Panc1 (cell line): ENCODE results near the gene FAM120C.

Source experiments
- POLR2AphosphoS5 ChIP-seq: IDR thresholded peaks from 2 replicates; pipeline ENCODE4 v1.6.1; 2012; ENCODE audit warnings: mild to moderate bottlenecking, low read depth, low read length, moderate library complexity
- TCF7L2 ChIP-seq: IDR thresholded peaks from 2 replicates; pipeline ENCODE4 v1.6.1; 2011; ENCODE audit warnings: mild to moderate bottlenecking, low read depth, low read length, inconsistent platforms
- TF ChIP-seq, protein P1 (sequence below): fragments of 450-650 bp; IDR thresholded peaks from 2 replicates; pipeline ENCODE4 v1.5.1; 2017; ENCODE audit warnings: mild to moderate bottlenecking
- TF ChIP-seq, protein P2 (sequence below), 2 experiments: IDR thresholded peaks; 2 replicates each; pipeline ENCODE4 v1.6.1; 2011 to 2012; ENCODE audit warnings: low read depth in 2 of 2, control low read depth in 1 of 2, low read length in 1 of 2, mild to moderate bottlenecking in 1 of 2, moderate library complexity in 1 of 2; ENCODE audit not compliant: insufficient read depth in 1 of 2

DNA sequence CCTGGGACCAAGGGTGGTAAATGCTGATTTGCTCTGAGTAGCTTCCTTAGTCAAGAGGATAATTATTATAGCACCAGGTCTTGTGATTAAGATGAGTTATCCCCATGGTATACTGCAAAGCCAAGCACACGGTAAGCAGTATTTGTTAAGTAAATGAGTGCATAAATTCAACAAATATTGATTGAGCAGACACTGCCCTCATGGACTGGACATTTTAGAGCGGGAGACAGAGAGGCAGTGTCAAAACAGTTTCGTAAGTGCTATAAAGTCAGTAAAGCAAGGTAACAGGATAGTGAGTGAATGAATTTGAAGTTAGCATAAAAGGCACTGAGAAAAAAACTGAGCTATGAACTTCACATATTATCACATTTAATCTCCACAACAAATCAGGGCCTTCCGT is 152.7 kb downstream of the FAM120C start:
- TF ChIP-seq, protein P1, sequence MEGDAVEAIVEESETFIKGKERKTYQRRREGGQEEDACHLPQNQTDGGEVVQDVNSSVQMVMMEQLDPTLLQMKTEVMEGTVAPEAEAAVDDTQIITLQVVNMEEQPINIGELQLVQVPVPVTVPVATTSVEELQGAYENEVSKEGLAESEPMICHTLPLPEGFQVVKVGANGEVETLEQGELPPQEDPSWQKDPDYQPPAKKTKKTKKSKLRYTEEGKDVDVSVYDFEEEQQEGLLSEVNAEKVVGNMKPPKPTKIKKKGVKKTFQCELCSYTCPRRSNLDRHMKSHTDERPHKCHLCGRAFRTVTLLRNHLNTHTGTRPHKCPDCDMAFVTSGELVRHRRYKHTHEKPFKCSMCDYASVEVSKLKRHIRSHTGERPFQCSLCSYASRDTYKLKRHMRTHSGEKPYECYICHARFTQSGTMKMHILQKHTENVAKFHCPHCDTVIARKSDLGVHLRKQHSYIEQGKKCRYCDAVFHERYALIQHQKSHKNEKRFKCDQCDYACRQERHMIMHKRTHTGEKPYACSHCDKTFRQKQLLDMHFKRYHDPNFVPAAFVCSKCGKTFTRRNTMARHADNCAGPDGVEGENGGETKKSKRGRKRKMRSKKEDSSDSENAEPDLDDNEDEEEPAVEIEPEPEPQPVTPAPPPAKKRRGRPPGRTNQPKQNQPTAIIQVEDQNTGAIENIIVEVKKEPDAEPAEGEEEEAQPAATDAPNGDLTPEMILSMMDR: no peak
- no peak for TF ChIP-seq POLR2AphosphoS5
- no peak for TF ChIP-seq TCF7L2
- TF ChIP-seq, protein P2, sequence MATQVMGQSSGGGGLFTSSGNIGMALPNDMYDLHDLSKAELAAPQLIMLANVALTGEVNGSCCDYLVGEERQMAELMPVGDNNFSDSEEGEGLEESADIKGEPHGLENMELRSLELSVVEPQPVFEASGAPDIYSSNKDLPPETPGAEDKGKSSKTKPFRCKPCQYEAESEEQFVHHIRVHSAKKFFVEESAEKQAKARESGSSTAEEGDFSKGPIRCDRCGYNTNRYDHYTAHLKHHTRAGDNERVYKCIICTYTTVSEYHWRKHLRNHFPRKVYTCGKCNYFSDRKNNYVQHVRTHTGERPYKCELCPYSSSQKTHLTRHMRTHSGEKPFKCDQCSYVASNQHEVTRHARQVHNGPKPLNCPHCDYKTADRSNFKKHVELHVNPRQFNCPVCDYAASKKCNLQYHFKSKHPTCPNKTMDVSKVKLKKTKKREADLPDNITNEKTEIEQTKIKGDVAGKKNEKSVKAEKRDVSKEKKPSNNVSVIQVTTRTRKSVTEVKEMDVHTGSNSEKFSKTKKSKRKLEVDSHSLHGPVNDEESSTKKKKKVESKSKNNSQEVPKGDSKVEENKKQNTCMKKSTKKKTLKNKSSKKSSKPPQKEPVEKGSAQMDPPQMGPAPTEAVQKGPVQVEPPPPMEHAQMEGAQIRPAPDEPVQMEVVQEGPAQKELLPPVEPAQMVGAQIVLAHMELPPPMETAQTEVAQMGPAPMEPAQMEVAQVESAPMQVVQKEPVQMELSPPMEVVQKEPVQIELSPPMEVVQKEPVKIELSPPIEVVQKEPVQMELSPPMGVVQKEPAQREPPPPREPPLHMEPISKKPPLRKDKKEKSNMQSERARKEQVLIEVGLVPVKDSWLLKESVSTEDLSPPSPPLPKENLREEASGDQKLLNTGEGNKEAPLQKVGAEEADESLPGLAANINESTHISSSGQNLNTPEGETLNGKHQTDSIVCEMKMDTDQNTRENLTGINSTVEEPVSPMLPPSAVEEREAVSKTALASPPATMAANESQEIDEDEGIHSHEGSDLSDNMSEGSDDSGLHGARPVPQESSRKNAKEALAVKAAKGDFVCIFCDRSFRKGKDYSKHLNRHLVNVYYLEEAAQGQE (IDR thresholded peaks at IDR 0.05; ENCODE audit: insufficient read depth in 1 of 2, low read depth in 2 of 2, low read length in 1 of 2): no peak
